K562 (cell line): ENCODE data around the gene LRRC49. TPM values are rescaled to one million over a fixed set of nuclear protein-coding genes. Genes with fewer than 3 reads are reported as not detected.
"Not testable (repeated sequence)": the region's sequence is repeated elsewhere in the genome, so short reads cannot be mapped to it uniquely, and the experiment has no call there.

ENCODE experiments used
- ATAC-seq: fragments of 200-7000 bp; cut with Tn5 transposase; 3 replicates; pipeline ENCODE4 v1.9.1; 2020; ENCODE audit warnings: moderate library complexity
- BruUV-seq: library from RNA; stranded (reverse); fragments of 400-500 nt; replicated peaks from 2 replicates; lab custom pipeline; 2021; lab: Mats Ljungman, UMichigan
- CTCF ChIA-PET: fragments of 300-600 bp; formaldehyde crosslinking; extraction: SDS; loops from one replicate; lab custom pipeline; 2021; ENCODE audit warnings: low intra/inter-chr PET ratio; lab: Yijun Ruan, JAX
- POLR2A ChIA-PET: fragments of 300-600, 350-650 bp; sonication (Branson Sonifier 250); formaldehyde crosslinking; extraction: SDS; loops from one replicate; lab custom pipeline; 2021; ENCODE audit warnings: antibody characterized with exemption, inconsistent platforms; lab: Yijun Ruan, JAX
- DNase-seq, 4 experiments: peaks; one replicate each; pipeline versions ENCODE4 v3.0.0 to v3.0.0-alpha.2; 2011 to 2018; ENCODE audit warnings: low spot score in 3 of 4, mixed read lengths in 3 of 4; ENCODE audit errors: extremely low read depth in 1 of 4
- FAIRE-seq: peaks from 2 replicates; lab custom pipeline; 2011; peaks lifted over from hg19 to GRCh38; lab: Jason Lieb, UNC
- H2AFZ ChIP-seq: 2 replicates; pipeline ENCODE4 v1.6.0; 2011; ENCODE audit warnings: low read depth, low read length, control low read depth, inconsistent platforms
- H3K27ac ChIP-seq: fragments of 200-600 bp; 3 replicates; pipeline ENCODE4 v1.8.0; 2011; ENCODE audit warnings: low read depth, mild to moderate bottlenecking, control low read depth, inconsistent platforms, low read length, moderate library complexity, mixed read lengths; ENCODE audit errors: extremely low read depth
- H3K27me3 ChIP-seq, 2 experiments: fragments of 300-600 bp in 1 of 2; 2 replicates in 1 of 2; 3 replicates in 1 of 2; pipeline versions ENCODE4 v1.6.0 to v1.8.0; 2011; ENCODE audit warnings: inconsistent platforms in 2 of 2, low read length in 2 of 2, mild to moderate bottlenecking in 1 of 2, mixed read lengths in 1 of 2, moderate library complexity in 1 of 2; ENCODE audit not compliant: control insufficient read depth in 2 of 2, insufficient read depth in 2 of 2
- H3K36me3 ChIP-seq: fragments of 300-600 bp; 3 replicates; pipeline ENCODE4 v1.8.0; 2011; ENCODE audit warnings: mild to moderate bottlenecking, low read length, inconsistent platforms; ENCODE audit not compliant: control insufficient read depth, insufficient read depth
- H3K4me1 ChIP-seq, 2 experiments: fragments of 200-600 bp in 1 of 2; replicated peaks in 1 of 2; 2 replicates in 1 of 2; 3 replicates in 1 of 2; pipeline versions ENCODE4 v1.5.1 to v1.8.0; 2011; ENCODE audit warnings: inconsistent platforms in 2 of 2, low read length in 2 of 2, mild to moderate bottlenecking in 1 of 2, mixed read lengths in 1 of 2, moderate library complexity in 1 of 2; ENCODE audit not compliant: control insufficient read depth in 2 of 2, insufficient read depth in 2 of 2
- H3K4me2 ChIP-seq: 2 replicates; pipeline ENCODE4 v1.6.1; 2011; ENCODE audit warnings: low read length, control low read depth, inconsistent platforms, mixed read lengths; ENCODE audit not compliant: insufficient read depth
- H3K4me3 ChIP-seq: fragments of 200-600 bp; sonication (generic), shearing (Covaris generic); 2 replicates; pipeline ENCODE4 v1.5.1; 2016; ENCODE audit warnings: control low read depth, inconsistent platforms
- H3K79me2 ChIP-seq: fragments of 200-600 bp; 3 replicates; pipeline ENCODE4 v1.8.0; 2011; ENCODE audit warnings: low read length, inconsistent platforms; ENCODE audit not compliant: control insufficient read depth, insufficient read depth
- H3K9ac ChIP-seq, 2 experiments: 2 replicates each; pipeline versions ENCODE4 v1.6.0 to v1.6.1; 2011; ENCODE audit warnings: low read depth in 2 of 2, low read length in 2 of 2, control low read depth in 1 of 2, inconsistent platforms in 1 of 2, mild to moderate bottlenecking in 1 of 2, mixed read lengths in 1 of 2; ENCODE audit not compliant: insufficient read depth in 1 of 2
- H3K9me1 ChIP-seq: one replicate; pipeline ENCODE4 v1.6.0; 2011; ENCODE audit warnings: inconsistent platforms, mild to moderate bottlenecking, low read length, moderate library complexity; ENCODE audit not compliant: control insufficient read depth, insufficient read depth
- H3K9me3 ChIP-seq: replicated peaks from 2 replicates; pipeline ENCODE4 v1.5.1; 2011; ENCODE audit warnings: low read depth, low read length, inconsistent platforms; ENCODE audit not compliant: control insufficient read depth, insufficient read depth
- H4K20me1 ChIP-seq: replicated peaks from 2 replicates; pipeline ENCODE4 v1.6.1; 2011; ENCODE audit warnings: low read length, inconsistent platforms, mixed read lengths; ENCODE audit not compliant: control insufficient read depth, insufficient read depth
- GATA2 ChIP-seq: sonication (generic); formaldehyde crosslinking; IDR thresholded peaks from 2 replicates; pipeline ENCODE4 v1.4.0; 2020; ENCODE audit warnings: mild to moderate bottlenecking, missing genetic modification reagents
- NCOA6 ChIP-seq: fragments of 450-650 bp; IDR thresholded peaks from 2 replicates; pipeline ENCODE4 v1.6.1; 2017; ENCODE audit warnings: mild to moderate bottlenecking
- TAF9B ChIP-seq: fragments of 450-650 bp; IDR thresholded peaks from 2 replicates; pipeline ENCODE4 v1.6.1; 2018; ENCODE audit warnings: mild to moderate bottlenecking; ENCODE audit not compliant: partially characterized antibody
- WGBS: fragments of 100-300 bp; shearing (Covaris generic); methylation state at CpG from one replicate; pipeline ENCODE4 v1.1.6; 2016; ENCODE audit warnings: low coverage, mixed read lengths; ENCODE audit not compliant: insufficient coverage; ENCODE audit errors: missing lambda C conversion rate; 5-methylcytosine and 5-hydroxymethylcytosine counted together
- in situ Hi-C: fragments of 300-500 bp; cut with MboI; formaldehyde crosslinking; loops from 4 replicates; pipeline ENCODE4 v1.15.0; 2018; ENCODE audit warnings: inconsistent platforms, mixed read lengths
- intact Hi-C: fragments of 100-400 bp; cut with micrococcal nuclease; formaldehyde crosslinking; loops from 2 replicates; pipeline ENCODE4 v1.14.2; 2022
- polyA plus RNA-seq, 8 experiments: library from polyadenylated mRNA; depleted of rRNA in 4 of 8; stranded (reverse) in 5 of 8; unstranded in 3 of 8; fragments of >200 nt; fragmentation: Nextera tagmentation in 2 of 8; fragmentation: Illumina TruSeq in 1 of 8; extraction: Ambion mirVana in 2 of 8; extraction: Trizol in 1 of 8; gene quantifications; 2 replicates each; pipeline versions ENCODE4 v1.2.1 to v1.2.3, GENCODE V29; 2011 to 2014; ENCODE audit warnings: inconsistent platforms in 1 of 8, missing spikeins in 1 of 8
- total RNA-seq, 7 experiments: library from RNA; depleted of rRNA in 6 of 7; stranded (reverse); fragments of >200 nt in 6 of 7; fragmentation: Illumina TruSeq in 2 of 7; extraction: Trizol in 2 of 7; gene quantifications; 2 replicates each; pipeline versions ENCODE4 v1.2.1 to v1.2.3, GENCODE V29; 2011 to 2021; ENCODE audit warnings: low replicate concordance in 1 of 7
- TF ChIP-seq, protein P1 (sequence below), 2 experiments: fragments of 450-650 bp; IDR thresholded peaks; 2 replicates each; pipeline ENCODE4 v1.6.1; 2016

Gene LRRC49
- total and polyA plus RNA-seq, 9 of the 15 experiments (the other 6 are each of a cell fraction or from before 2014, with no cell fraction given) = 0.32 TPM; not detected in 8

GRCh38 chr15:70923311-70924080 is 30.9 kb downstream of the LRRC49 start:
- no peak for FAIRE-seq
- no peaks in the 10 kb centered on the region for H4K20me1 ChIP-seq
- H3K4me2 ChIP-seq = no peak overlapping the region

GRCh38 chr15:70926914-70927313 is 34.3 kb downstream of the LRRC49 start:
- BruUV-seq, H3K9ac ChIP-seq, in situ Hi-C loops, H3K4me2 ChIP-seq, H4K20me1 ChIP-seq, DNase-seq, H3K79me2 ChIP-seq, CTCF ChIA-PET, ATAC-seq, FAIRE-seq, H3K36me3 ChIP-seq, H3K27me3 ChIP-seq, H2AFZ ChIP-seq, H3K9me3 ChIP-seq, H3K4me3 ChIP-seq, intact Hi-C loops, POLR2A ChIA-PET, H3K4me1 ChIP-seq, H3K9me1 ChIP-seq, H3K27ac ChIP-seq: not testable (repeated sequence)
- WGBS = 0% methylated on average over 1 of the region's 1 CpG

More at GRCh38 chr15:70923311-70924080, 30.9 kb downstream of the LRRC49 start:
- TF ChIP-seq GATA2 (CRISPR knock-in tag) = no peak
- no peak for TF ChIP-seq TAF9B
- TF ChIP-seq, protein P1, sequence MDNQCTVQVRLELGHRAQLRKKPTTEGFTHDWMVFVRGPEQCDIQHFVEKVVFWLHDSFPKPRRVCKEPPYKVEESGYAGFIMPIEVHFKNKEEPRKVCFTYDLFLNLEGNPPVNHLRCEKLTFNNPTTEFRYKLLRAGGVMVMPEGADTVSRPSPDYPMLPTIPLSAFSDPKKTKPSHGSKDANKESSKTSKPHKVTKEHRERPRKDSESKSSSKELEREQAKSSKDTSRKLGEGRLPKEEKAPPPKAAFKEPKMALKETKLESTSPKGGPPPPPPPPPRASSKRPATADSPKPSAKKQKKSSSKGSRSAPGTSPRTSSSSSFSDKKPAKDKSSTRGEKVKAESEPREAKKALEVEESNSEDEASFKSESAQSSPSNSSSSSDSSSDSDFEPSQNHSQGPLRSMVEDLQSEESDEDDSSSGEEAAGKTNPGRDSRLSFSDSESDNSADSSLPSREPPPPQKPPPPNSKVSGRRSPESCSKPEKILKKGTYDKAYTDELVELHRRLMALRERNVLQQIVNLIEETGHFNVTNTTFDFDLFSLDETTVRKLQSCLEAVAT (IDR thresholded peaks at IDR 0.05) = no peak
- TF ChIP-seq NCOA6 = no peak
- Histone ChIP-seq H3K4me1 (no peaks in the 10 kb centered on the region), H3K4me3 (no peak overlapping the region), H3K9me1 (no peaks in the 10 kb centered on the region), H3K9me3 (no peaks in the 10 kb centered on the region), H3K36me3 (no peaks in the 10 kb centered on the region), H2AFZ (no peak overlapping the region), H3K9ac (no peak overlapping the region), H3K79me2 (no peaks in the 10 kb centered on the region), H3K27me3 (no peaks in the 10 kb centered on the region), H3K27ac (no peak overlapping the region)
- ChIA-PET CTCF (no interaction called here), POLR2A (no interaction called here)
- in situ Hi-C loops (no loop called here), intact Hi-C loops (no loop called here)
- WGBS = 0% methylated on average over 2 of the region's 2 CpGs
- ATAC-seq (no peak), DNase-seq (no peak)
- no TSS peak for BruUV-seq
